ENCODE measurements around the gene LHPP.

LHPP gene

DNA sequence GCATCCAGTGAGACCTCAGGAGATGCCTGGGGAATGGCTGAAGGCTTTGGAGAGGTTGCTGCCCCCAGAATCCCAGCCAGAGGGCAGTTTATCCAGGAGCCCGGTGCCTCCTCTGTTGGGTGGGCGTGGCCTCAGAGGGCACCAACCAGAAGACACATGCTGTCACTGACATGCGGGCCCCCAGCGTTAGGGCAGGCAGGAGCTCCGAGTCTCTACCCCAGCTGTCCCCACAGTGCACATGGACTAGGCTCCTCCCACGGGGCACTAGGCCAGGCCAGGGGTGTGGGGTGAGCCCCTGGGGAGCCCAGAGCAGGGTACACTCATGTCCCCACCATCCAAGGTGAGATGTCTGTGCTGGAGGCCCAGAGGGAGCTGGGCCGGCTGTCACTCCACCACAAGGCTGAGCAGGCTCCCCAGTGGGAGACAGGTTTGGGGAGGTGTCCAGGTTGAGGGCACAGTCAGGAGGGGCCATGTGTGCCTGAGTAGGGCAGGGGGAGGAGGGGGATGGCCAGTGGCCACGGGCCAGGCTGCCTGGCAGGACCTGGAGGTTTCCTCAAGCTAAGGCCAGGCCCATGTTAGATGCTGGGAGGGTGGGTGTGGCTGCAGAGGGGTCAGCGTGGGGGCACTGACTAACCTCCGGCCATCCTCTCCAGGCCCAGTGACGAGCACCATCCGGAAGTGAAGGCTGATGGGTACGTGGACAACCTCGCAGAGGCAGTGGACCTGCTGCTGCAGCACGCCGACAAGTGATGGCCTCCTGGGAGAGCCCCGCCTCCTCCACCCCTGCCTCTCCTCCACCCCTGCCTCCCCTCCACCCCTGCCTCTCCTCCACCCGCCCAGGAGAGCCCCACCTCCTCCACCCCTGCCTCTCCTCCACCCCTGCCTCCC is 151.2 kb downstream of the LHPP start:
- Histone ChIP-seq H3K9me3 (ENCODE audit: control extremely low read depth in 1 of 5, control insufficient read depth in 4 of 5, insufficient read depth in 2 of 5, low read depth in 1 of 5, low read length in 4 of 5) (no peaks in the 10 kb centered on the region), H3K27me3 (replicated peaks in 2 of 5; ENCODE audit: control insufficient read depth in 4 of 5, insufficient read depth in 5 of 5, low read length in 4 of 5) (no peaks in the 10 kb centered on the region), H3K27ac (ENCODE audit: insufficient read depth in 1 of 2, low read depth in 1 of 2, low read length in 2 of 2, poor library complexity in 1 of 2, severe bottlenecking in 2 of 2) (no peak overlapping the region), H3K4me1 (ENCODE audit: control extremely low read depth in 1 of 4, control insufficient read depth in 4 of 4, insufficient read depth in 4 of 4, low read length in 3 of 4) (peaks cover 3 to 59% (median 42%) of the 10 kb centered on the region in 4 experiments), H3K4me3 (ENCODE audit: control insufficient read depth in 1 of 7, extremely low read depth in 1 of 7, insufficient read depth in 4 of 7, low read depth in 2 of 7, low read length in 6 of 7) (no peak overlapping the region), H3K36me3 (ENCODE audit: control insufficient read depth in 4 of 4, insufficient read depth in 4 of 4, low read length in 3 of 4) (peaks cover 0 to 15% (median under 1%) of the 10 kb centered on the region in 4 experiments)
- CTCF ChIA-PET, result interaction anchor here (0.6 to 2.7 kb wide), 9 partner anchors 8 to 128 kb away, joined by 3 to 7 read pairs (median 4); no protein-coding TSS in a partner anchor
- peak in 1 of 3 donors; percentile 48 for DNase-seq
- WGBS (ENCODE audit: insufficient coverage), result 80% methylated on average over 16 of the region's 18 CpGs
- POLR2A ChIA-PET, result no interaction called here

DNA sequence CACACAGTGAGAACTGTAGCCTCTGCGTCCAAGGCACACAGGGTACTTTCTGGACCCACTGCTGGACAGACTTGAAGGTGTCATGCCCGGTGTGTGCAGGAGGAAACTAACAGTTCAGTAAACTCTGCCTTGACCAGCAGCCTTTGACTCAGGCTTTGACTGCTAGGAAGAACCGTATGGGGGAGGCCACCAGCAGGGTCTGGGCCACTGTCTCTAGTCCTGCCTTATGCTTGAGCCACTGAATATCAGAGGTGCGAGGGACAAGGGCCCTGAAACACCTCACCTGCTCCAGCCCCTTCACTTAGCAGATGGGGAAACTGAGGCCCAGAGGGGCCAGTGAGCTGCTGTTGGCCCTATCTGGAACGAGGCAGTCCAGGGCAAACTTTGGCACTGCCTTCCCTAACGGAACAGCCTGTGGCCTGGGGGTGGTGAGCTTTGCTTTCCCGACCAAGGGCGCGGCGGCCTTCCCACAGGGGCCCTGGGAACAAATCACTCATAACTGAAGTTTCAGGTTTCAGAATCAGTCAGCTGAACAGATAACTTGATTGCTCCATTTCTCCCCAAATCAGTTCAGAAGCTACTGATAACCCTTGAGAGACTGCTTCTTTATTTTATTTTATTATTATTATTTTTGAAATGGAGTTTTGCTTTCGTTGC is 152.5 kb downstream of the LHPP start:
- CTCF ChIA-PET, result interaction anchor here (2.7 kb wide), 1 partner anchor 33 kb away, joined by 7 read pairs; no protein-coding TSS in a partner anchor
- H3K9me3 ChIP-seq (ENCODE audit: control extremely low read depth in 1 of 5, control insufficient read depth in 4 of 5, insufficient read depth in 2 of 5, low read depth in 1 of 5, low read length in 4 of 5), result no peaks in the 10 kb centered on the region
- H3K4me1 ChIP-seq (ENCODE audit: control extremely low read depth in 1 of 4, control insufficient read depth in 4 of 4, insufficient read depth in 4 of 4, low read length in 3 of 4), result peaks cover 3 to 69% (median 53%) of the 10 kb centered on the region in 4 experiments
- no peak for DNase-seq
- H3K36me3 ChIP-seq (ENCODE audit: control insufficient read depth in 4 of 4, insufficient read depth in 4 of 4, low read length in 3 of 4), result peaks cover 0 to 15% (median under 1%) of the 10 kb centered on the region in 4 experiments
- POLR2A ChIA-PET, result no interaction called here
- no peak overlapping the region for H3K4me3 ChIP-seq (ENCODE audit: control insufficient read depth in 1 of 7, extremely low read depth in 1 of 7, insufficient read depth in 4 of 7, low read depth in 2 of 7, low read length in 6 of 7)
- H3K27me3 ChIP-seq (replicated peaks in 2 of 5; ENCODE audit: control insufficient read depth in 4 of 5, insufficient read depth in 5 of 5, low read length in 4 of 5), result no peaks in the 10 kb centered on the region
- no peak overlapping the region for H3K27ac ChIP-seq (ENCODE audit: insufficient read depth in 1 of 2, low read depth in 1 of 2, low read length in 2 of 2, poor library complexity in 1 of 2, severe bottlenecking in 2 of 2)
- 86% methylated on average over 10 of the region's 11 CpGs for WGBS (ENCODE audit: insufficient coverage)

DNA sequence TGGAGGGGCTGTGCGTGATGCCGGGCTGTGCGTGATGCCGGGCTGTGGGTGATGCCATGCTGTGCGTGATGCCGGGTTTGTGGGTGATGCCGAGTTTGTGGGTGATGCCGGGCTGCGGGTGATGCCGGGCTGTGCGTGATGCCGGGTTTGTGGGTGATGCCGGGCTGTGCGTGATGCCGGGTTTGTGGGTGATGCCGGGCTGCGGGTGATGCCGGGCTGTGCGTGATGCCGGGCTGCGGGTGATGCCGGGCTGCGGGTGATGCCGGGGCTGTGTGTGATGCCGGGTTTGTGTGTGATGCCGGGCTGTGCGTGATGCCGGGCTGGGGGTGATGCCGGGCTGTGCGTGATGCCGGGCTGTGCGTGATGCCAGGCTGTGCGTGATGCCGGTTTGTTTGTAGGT is 153.6 kb downstream of the LHPP start:
- ChIA-PET POLR2A (no interaction called here), CTCF (interaction anchor here (0.7 to 1.5 kb wide), 4 partner anchors 9 to 106 kb away, joined by 3 to 4 read pairs (median 4); no protein-coding TSS in a partner anchor)
- no peak for DNase-seq
- WGBS (ENCODE audit: insufficient coverage), result 97% methylated on average over 28 of the region's 34 CpGs
- Histone ChIP-seq H3K4me3 (ENCODE audit: control insufficient read depth in 1 of 7, extremely low read depth in 1 of 7, insufficient read depth in 4 of 7, low read depth in 2 of 7, low read length in 6 of 7) (no peak overlapping the region), H3K4me1 (ENCODE audit: control extremely low read depth in 1 of 4, control insufficient read depth in 4 of 4, insufficient read depth in 4 of 4, low read length in 3 of 4) (peaks cover 5 to 75% (median 58%) of the 10 kb centered on the region in 4 experiments), H3K27me3 (replicated peaks in 2 of 5; ENCODE audit: control insufficient read depth in 4 of 5, insufficient read depth in 5 of 5, low read length in 4 of 5) (no peaks in the 10 kb centered on the region), H3K36me3 (ENCODE audit: control insufficient read depth in 4 of 4, insufficient read depth in 4 of 4, low read length in 3 of 4) (peaks cover 0 to 15% (median under 1%) of the 10 kb centered on the region in 4 experiments), H3K27ac (ENCODE audit: insufficient read depth in 1 of 2, low read depth in 1 of 2, low read length in 2 of 2, poor library complexity in 1 of 2, severe bottlenecking in 2 of 2) (no peak overlapping the region), H3K9me3 (ENCODE audit: control extremely low read depth in 1 of 5, control insufficient read depth in 4 of 5, insufficient read depth in 2 of 5, low read depth in 1 of 5, low read length in 4 of 5) (no peaks in the 10 kb centered on the region)

DNA sequence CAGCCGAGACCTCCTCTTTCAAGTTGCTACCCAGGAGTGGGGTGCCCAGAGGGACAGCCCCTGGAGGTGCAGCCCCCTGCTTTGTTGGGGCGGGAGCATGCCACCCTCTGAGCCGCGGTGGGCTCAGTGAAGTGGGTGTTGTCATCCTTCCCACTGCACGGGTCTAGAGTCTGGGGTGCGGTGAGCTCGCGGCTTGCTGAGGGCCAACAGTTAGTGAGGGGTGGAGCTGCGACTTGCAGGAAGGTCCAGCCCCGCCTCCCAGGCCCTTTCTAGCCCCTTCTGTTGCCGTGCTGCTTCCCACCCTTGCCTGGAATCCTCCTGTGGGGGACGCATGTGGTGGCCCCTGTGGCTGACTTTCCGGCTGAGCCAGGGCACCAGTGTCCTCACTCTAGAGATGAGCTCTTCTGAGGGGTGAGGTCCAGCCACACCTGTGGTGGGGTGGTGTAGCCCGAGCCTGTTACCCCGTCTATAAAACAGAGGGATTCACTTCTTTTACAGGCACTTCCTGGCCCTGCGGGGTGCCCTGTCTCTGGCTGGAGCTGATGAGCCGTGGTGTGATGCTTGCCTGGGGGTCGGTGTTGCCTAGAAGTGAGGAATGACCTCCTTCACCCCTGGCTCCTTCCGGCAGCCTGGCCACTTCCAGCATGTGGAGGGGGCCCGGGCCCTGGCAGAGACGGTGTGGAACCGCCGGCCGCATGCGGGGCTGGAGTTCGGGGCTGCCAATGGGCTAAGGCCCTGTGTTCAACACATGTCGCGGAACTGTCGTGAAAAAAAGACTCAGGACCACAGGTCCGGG is 154.6 kb downstream of the LHPP start:
- Histone ChIP-seq H3K36me3 (ENCODE audit: control insufficient read depth in 4 of 4, insufficient read depth in 4 of 4, low read length in 3 of 4) (peaks cover 0 to 19% (median 3%) of the 10 kb centered on the region in 4 experiments), H3K4me1 (ENCODE audit: control extremely low read depth in 1 of 4, control insufficient read depth in 4 of 4, insufficient read depth in 4 of 4, low read length in 3 of 4) (peaks cover 5 to 78% (median 56%) of the 10 kb centered on the region in 4 experiments)
- CTCF ChIA-PET, result interaction anchor here (0.7 to 1.5 kb wide), 4 partner anchors 8 to 105 kb away, joined by 3 to 4 read pairs (median 4); no protein-coding TSS in a partner anchor

DNA sequence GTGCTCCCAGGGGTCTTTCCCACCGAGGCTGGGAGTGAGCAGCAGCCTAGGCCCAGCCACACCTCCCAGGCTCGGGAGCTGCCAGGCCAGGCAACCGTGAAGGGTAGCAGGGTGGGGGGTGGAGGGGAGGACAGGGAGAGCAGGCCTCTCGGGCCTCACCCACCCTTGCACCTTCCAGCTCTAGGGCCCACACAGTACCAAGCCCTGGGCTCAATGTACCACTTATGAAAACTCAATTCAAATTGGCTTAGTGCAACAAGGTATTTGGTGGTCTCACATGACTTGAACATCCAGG is 155.2 kb downstream of the LHPP start:
- no peaks in the 10 kb centered on the region for H3K27me3 ChIP-seq (replicated peaks in 2 of 5; ENCODE audit: control insufficient read depth in 4 of 5, insufficient read depth in 5 of 5, low read length in 4 of 5)

More for the DNA sequence above, 154.6 kb downstream of the LHPP start:
- WGBS (ENCODE audit: insufficient coverage), result 95% methylated on average over 28 of the region's 30 CpGs
- Histone ChIP-seq H3K9me3 (ENCODE audit: control extremely low read depth in 1 of 5, control insufficient read depth in 4 of 5, insufficient read depth in 2 of 5, low read depth in 1 of 5, low read length in 4 of 5) (no peaks in the 10 kb centered on the region), H3K27me3 (replicated peaks in 2 of 5; ENCODE audit: control insufficient read depth in 4 of 5, insufficient read depth in 5 of 5, low read length in 4 of 5) (no peaks in the 10 kb centered on the region), H3K27ac (ENCODE audit: insufficient read depth in 1 of 2, low read depth in 1 of 2, low read length in 2 of 2, poor library complexity in 1 of 2, severe bottlenecking in 2 of 2) (no peak overlapping the region), H3K4me3 (ENCODE audit: control insufficient read depth in 1 of 7, extremely low read depth in 1 of 7, insufficient read depth in 4 of 7, low read depth in 2 of 7, low read length in 6 of 7) (no peak overlapping the region)
- no peak for DNase-seq
- POLR2A ChIA-PET, result interaction anchor here (0.6 kb wide), 1 partner anchor 26 kb away, joined by 3 read pairs; no protein-coding TSS in a partner anchor

DNA sequence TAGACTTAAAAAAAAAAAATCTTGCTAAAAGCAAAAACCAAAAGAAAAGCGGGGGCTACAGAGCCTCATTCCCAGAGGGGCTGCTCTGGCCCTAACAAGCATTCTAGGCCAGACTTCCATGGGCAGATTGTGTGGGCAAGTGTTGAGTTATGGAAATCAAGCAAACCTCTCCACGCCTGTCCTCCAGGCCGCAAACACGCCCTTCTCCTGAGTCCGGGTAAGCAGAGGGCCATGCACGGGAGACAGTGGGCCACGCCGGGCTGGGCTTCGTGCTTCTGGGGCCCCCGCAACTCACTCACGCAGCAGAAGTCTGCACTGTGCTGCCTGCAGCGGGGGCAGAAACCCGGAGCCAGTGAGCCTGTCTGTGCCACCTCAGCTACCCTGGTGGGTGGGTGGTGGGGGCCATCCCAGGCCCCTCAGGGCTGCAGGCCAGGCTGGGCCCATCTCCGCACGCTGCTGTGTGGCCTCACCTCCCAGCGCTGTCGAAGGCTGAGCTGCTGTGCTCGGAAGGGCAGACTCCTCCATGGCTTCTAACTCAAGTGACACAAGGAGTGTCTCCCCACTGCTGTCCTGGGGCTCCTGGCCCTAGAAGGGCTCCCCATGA is 156.9 kb downstream of the LHPP start:
- ChIA-PET POLR2A (no interaction called here), CTCF (interaction anchor here (1.3 to 1.7 kb wide), 4 partner anchors 10 to 122 kb away, joined by 3 to 10 read pairs (median 5); no protein-coding TSS in a partner anchor)
- 94% methylated on average over 18 of the region's 18 CpGs for WGBS (ENCODE audit: insufficient coverage)

More for the DNA sequence above, 155.2 kb downstream of the LHPP start:
- no peak for DNase-seq
- Histone ChIP-seq H3K27ac (ENCODE audit: insufficient read depth in 1 of 2, low read depth in 1 of 2, low read length in 2 of 2, poor library complexity in 1 of 2, severe bottlenecking in 2 of 2) (no peak overlapping the region), H3K4me3 (ENCODE audit: control insufficient read depth in 1 of 7, extremely low read depth in 1 of 7, insufficient read depth in 4 of 7, low read depth in 2 of 7, low read length in 6 of 7) (no peak overlapping the region), H3K9me3 (ENCODE audit: control extremely low read depth in 1 of 5, control insufficient read depth in 4 of 5, insufficient read depth in 2 of 5, low read depth in 1 of 5, low read length in 4 of 5) (no peaks in the 10 kb centered on the region), H3K4me1 (ENCODE audit: control extremely low read depth in 1 of 4, control insufficient read depth in 4 of 4, insufficient read depth in 4 of 4, low read length in 3 of 4) (peaks cover 5 to 75% (median 51%) of the 10 kb centered on the region in 4 experiments), H3K36me3 (ENCODE audit: control insufficient read depth in 4 of 4, insufficient read depth in 4 of 4, low read length in 3 of 4) (peaks cover 0 to 22% (median 3%) of the 10 kb centered on the region in 4 experiments)
- 83% methylated on average over 1 of the region's 4 CpGs for WGBS (ENCODE audit: insufficient coverage)
- POLR2A ChIA-PET, result no interaction called here
- CTCF ChIA-PET, result interaction anchor here (1.2 to 1.7 kb wide), 3 partner anchors 13 to 105 kb away, joined by 3 to 5 read pairs (median 4); no protein-coding TSS in a partner anchor

More for the DNA sequence above, 156.9 kb downstream of the LHPP start:
- Histone ChIP-seq H3K9me3 (ENCODE audit: control extremely low read depth in 1 of 5, control insufficient read depth in 4 of 5, insufficient read depth in 2 of 5, low read depth in 1 of 5, low read length in 4 of 5) (no peaks in the 10 kb centered on the region), H3K36me3 (ENCODE audit: control insufficient read depth in 4 of 4, insufficient read depth in 4 of 4, low read length in 3 of 4) (peaks cover 0 to 39% (median 11%) of the 10 kb centered on the region in 4 experiments), H3K4me1 (ENCODE audit: control extremely low read depth in 1 of 4, control insufficient read depth in 4 of 4, insufficient read depth in 4 of 4, low read length in 3 of 4) (peaks cover 5 to 57% (median 40%) of the 10 kb centered on the region in 4 experiments), H3K4me3 (ENCODE audit: control insufficient read depth in 1 of 7, extremely low read depth in 1 of 7, insufficient read depth in 4 of 7, low read depth in 2 of 7, low read length in 6 of 7) (peak overlapping the region in 4 of 7 experiments; percentile 16 to 54 (median 50)), H3K27ac (ENCODE audit: insufficient read depth in 1 of 2, low read depth in 1 of 2, low read length in 2 of 2, poor library complexity in 1 of 2, severe bottlenecking in 2 of 2) (peak overlapping the region in 1 of 2 experiments; percentile 66), H3K27me3 (replicated peaks in 2 of 5; ENCODE audit: control insufficient read depth in 4 of 5, insufficient read depth in 5 of 5, low read length in 4 of 5) (no peaks in the 10 kb centered on the region)
- no peak for DNase-seq
